BLaER1 treated with 17β-estradiol and CSF1 and Interleukin-3, amounts not matched to agents 10 nM and 100 nM (cell line): ENCODE results near the gene KIAA0040.

Source experiments
- H3K27ac ChIP-seq, 11 experiments: shearing (Covaris generic); formaldehyde crosslinking; 2 replicates each; pipeline ENCODE4 v1.8.1; 2022
- H3K27me3 ChIP-seq, 11 experiments: shearing (Covaris generic); formaldehyde crosslinking; 2 replicates each; pipeline ENCODE4 v1.8.1; 2022
- H3K36me3 ChIP-seq, 11 experiments: shearing (Covaris generic); formaldehyde crosslinking; 2 replicates each; pipeline ENCODE4 v1.8.1; 2022
- H3K4me1 ChIP-seq, 10 experiments: shearing (Covaris generic); formaldehyde crosslinking; 2 replicates each; pipeline ENCODE4 v1.8.1; 2022
- H3K4me2 ChIP-seq, 11 experiments: shearing (Covaris generic); formaldehyde crosslinking; 2 replicates each; pipeline ENCODE4 v1.8.1; 2022
- H3K4me3 ChIP-seq, 10 experiments: shearing (Covaris generic); formaldehyde crosslinking; 2 replicates each; pipeline ENCODE4 v1.8.1; 2022
- H3K9ac ChIP-seq, 11 experiments: shearing (Covaris generic); formaldehyde crosslinking; 2 replicates each; pipeline ENCODE4 v1.8.1; 2022
- H3K9me3 ChIP-seq, 11 experiments: shearing (Covaris generic); formaldehyde crosslinking; replicated peaks in 1 of 11; 2 replicates each; pipeline ENCODE4 v1.8.1; 2022
- H4K20me1 ChIP-seq, 11 experiments: shearing (Covaris generic); formaldehyde crosslinking; 2 replicates each; pipeline ENCODE4 v1.8.1; 2022
- Cebpa-rat ChIP-seq, 11 experiments: shearing (Covaris generic); IDR thresholded peaks; 2 replicates each; pipeline ENCODE4 v1.8.1; 2022

The KIAA0040 gene

DNA sequence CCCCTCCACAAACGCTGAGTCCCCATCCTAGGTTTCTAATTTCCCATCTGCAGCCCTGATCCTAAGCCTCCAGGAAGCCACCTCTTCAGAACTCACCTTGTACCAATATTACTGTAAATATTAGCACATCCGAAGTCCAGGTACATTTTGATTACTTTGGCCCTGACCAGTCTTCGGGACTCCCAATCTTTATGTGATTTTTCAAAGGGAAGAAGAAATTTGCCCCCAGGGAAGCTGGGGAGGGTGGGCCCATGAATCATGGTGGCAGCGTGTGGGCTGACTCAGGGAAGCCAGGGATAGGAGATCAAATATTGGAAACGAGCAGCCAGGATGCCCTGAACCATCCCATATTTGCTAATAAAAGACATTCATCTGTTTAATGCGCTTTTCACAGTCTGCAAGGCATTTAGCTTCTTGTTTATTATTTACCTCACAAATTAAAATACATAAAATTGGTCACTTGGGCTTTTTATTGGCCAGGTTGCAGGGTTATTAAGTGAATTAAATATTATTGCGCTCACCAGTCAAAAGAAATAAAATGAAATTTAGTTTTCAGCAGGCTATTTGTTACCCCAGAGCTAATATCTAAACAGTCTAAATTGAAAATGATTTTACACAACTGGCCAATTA is 46.6 kb downstream of the KIAA0040 start:
- Histone ChIP-seq H3K4me1 (peaks cover 0 to 6% (median 0%) of the 10 kb centered on the region in 10 experiments; a peak in 3 of 20 replicates), H3K9ac (no peak overlapping the region), H3K27me3 (no peaks in the 10 kb centered on the region), H3K27ac (no peak overlapping the region), H3K36me3 (no peaks in the 10 kb centered on the region), H4K20me1 (no peaks in the 10 kb centered on the region), H3K4me2 (no peak overlapping the region), H3K4me3 (no peak overlapping the region), H3K9me3 (no peaks in the 10 kb centered on the region)
- TF ChIP-seq Cebpa-rat (IDR thresholded peaks at IDR 0.05), result no peak

- Histone ChIP-seq H3K4me2 (no peak overlapping the region), H3K27me3 (no peaks in the 10 kb centered on the region), H3K9ac (no peak overlapping the region), H3K4me3 (no peak overlapping the region), H3K36me3 (no peaks in the 10 kb centered on the region), H4K20me1 (no peaks in the 10 kb centered on the region), H3K4me1 (peaks cover 0 to 6% (median 0%) of the 10 kb centered on the region in 10 experiments; a peak in 2 of 20 replicates), H3K27ac (no peak overlapping the region), H3K9me3 (no peaks in the 10 kb centered on the region)
- TF ChIP-seq Cebpa-rat (IDR thresholded peaks at IDR 0.05), result no peak
These were observed 54.0 kb downstream of the KIAA0040 start for GRCh38 chr1:175138579-175138978.

DNA sequence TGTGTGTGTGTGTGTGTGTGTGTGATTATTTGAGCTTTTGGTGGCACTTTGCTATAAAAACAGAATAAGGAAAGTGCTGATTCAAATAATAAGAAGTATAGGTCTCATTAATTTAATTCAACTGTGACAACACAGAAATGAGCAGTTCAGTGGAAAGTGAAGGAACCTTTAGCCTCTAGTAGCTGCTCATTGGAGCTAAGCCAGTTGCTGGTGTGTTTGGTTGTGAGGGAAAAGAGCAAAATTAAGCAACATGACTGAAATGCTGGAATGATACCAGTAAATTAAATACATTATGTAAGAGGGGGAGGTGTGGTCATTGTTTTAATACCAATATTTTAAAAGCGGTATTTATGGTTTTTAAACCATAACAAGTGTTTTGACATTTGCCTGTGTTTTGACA is 55.2 kb downstream of the KIAA0040 start:
- H3K4me2 ChIP-seq, result no peak overlapping the region
- H3K9me3 ChIP-seq, result no peaks in the 10 kb centered on the region
- TF ChIP-seq Cebpa-rat (IDR thresholded peaks at IDR 0.05), result no peak
- H3K9ac ChIP-seq, result no peak overlapping the region
- no peaks in the 10 kb centered on the region for H3K36me3 ChIP-seq
- H3K4me1 ChIP-seq, result peaks cover 0 to 8% (median 1%) of the 10 kb centered on the region in 10 experiments; a peak in 4 of 20 replicates
- no peak overlapping the region for H3K4me3 ChIP-seq
- H3K27ac ChIP-seq, result no peak overlapping the region
- H4K20me1 ChIP-seq, result no peaks in the 10 kb centered on the region
- H3K27me3 ChIP-seq, result no peaks in the 10 kb centered on the region

DNA sequence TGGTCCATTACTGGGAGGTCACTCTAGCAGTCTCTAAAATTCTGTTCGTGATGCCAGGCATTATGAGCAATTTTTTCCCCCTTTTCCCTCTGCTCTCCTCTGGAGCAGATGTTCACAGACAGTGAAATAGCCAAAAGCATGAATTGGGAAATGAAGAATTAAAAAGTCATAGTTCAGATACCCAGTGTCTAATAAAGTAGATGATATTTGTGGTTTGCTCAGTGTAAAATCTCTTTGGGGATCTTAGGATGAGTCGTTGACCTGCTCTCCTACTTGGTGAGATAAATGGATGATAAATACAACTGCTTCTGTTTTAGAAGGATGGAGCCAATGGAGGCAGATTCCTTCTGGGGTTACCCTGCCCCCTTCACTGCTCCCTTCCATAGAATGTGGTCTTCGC is 56.3 kb downstream of the KIAA0040 start:
- TF ChIP-seq Cebpa-rat (IDR thresholded peaks at IDR 0.05), result no peak
- H3K4me3 ChIP-seq, result no peak overlapping the region
- H3K27me3 ChIP-seq, result no peaks in the 10 kb centered on the region
- no peaks in the 10 kb centered on the region for H3K36me3 ChIP-seq
- no peak overlapping the region for H3K27ac ChIP-seq
- peaks cover 0 to 9% (median 2%) of the 10 kb centered on the region in 10 experiments; a peak in 3 of 20 replicates for H3K4me1 ChIP-seq
- H3K9me3 ChIP-seq, result no peaks in the 10 kb centered on the region
- no peak overlapping the region for H3K9ac ChIP-seq
- H4K20me1 ChIP-seq, result no peaks in the 10 kb centered on the region
- H3K4me2 ChIP-seq, result no peak overlapping the region

GRCh38 chr1:175134500-175134899 is 58.1 kb downstream of the KIAA0040 start:
- Histone ChIP-seq H3K36me3 (no peaks in the 10 kb centered on the region), H3K27me3 (no peaks in the 10 kb centered on the region), H4K20me1 (no peaks in the 10 kb centered on the region), H3K4me1 (peaks cover 0 to 15% (median 10%) of the 10 kb centered on the region in 10 experiments; a peak in 11 of 20 replicates), H3K27ac (no peak overlapping the region), H3K4me3 (no peak overlapping the region), H3K9ac (no peak overlapping the region), H3K4me2 (no peak overlapping the region), H3K9me3 (no peaks in the 10 kb centered on the region)
- no peak for TF ChIP-seq Cebpa-rat (IDR thresholded peaks at IDR 0.05)

- H3K4me3 ChIP-seq, result no peak overlapping the region
These were observed 58.7 kb downstream of the KIAA0040 start for GRCh38 chr1:175133673-175134435.

DNA sequence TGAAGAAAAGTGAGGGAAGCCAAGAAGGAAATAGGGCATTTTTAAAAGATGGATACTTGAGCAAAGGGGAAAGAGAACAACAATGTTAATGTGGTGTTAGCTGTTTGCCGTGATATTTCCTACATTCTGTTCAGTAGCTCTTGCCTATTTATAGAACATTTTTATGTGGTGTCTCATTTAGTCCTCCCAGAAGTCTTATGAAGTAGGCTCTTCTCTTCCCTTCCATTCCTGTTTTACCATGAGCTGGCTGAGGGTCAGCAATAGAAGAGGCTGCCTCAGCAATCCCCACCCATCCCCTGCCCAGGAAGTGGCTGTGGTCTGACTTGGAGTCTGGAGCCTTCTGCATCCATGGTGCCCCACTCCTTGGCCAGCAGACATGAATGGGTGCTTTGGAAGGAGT is 60.1 kb downstream of the KIAA0040 start:
- TF ChIP-seq Cebpa-rat (IDR thresholded peaks at IDR 0.05), result no peak
- H3K27ac ChIP-seq, result no peak overlapping the region
- no peaks in the 10 kb centered on the region for H3K27me3 ChIP-seq
- H3K4me2 ChIP-seq, result peak overlapping the region in 3 of 11 experiments; percentile 4 to 16 (median 10); a peak in 3 of 22 replicates
- H3K4me3 ChIP-seq, result no peak overlapping the region
- no peaks in the 10 kb centered on the region for H4K20me1 ChIP-seq
- H3K36me3 ChIP-seq, result no peaks in the 10 kb centered on the region
- H3K9me3 ChIP-seq, result no peaks in the 10 kb centered on the region
- H3K4me1 ChIP-seq, result peaks cover 13 to 32% (median 22%) of the 10 kb centered on the region in 10 experiments; a peak in 18 of 20 replicates
- H3K9ac ChIP-seq, result no peak overlapping the region

More at GRCh38 chr1:175133673-175134435, 58.7 kb downstream of the KIAA0040 start:
- H3K9ac ChIP-seq, result no peak overlapping the region
- H4K20me1 ChIP-seq, result no peaks in the 10 kb centered on the region
- H3K27me3 ChIP-seq, result no peaks in the 10 kb centered on the region
- no peak for TF ChIP-seq Cebpa-rat (IDR thresholded peaks at IDR 0.05)
- H3K27ac ChIP-seq, result no peak overlapping the region
- peaks cover 0 to 18% (median 12%) of the 10 kb centered on the region in 10 experiments; a peak in 15 of 20 replicates for H3K4me1 ChIP-seq
- H3K36me3 ChIP-seq, result no peaks in the 10 kb centered on the region
- H3K4me2 ChIP-seq, result no peak overlapping the region
- no peaks in the 10 kb centered on the region for H3K9me3 ChIP-seq

- Histone ChIP-seq H3K9ac (no peak overlapping the region), H4K20me1 (no peaks in the 10 kb centered on the region), H3K36me3 (no peaks in the 10 kb centered on the region), H3K4me3 (no peak overlapping the region), H3K9me3 (no peaks in the 10 kb centered on the region), H3K4me1 (peaks cover 15 to 46% (median 30%) of the 10 kb centered on the region in 10 experiments; a peak in 18 of 20 replicates), H3K27ac (no peak overlapping the region), H3K27me3 (no peaks in the 10 kb centered on the region), H3K4me2 (no peak overlapping the region)
- no peak for TF ChIP-seq Cebpa-rat (IDR thresholded peaks at IDR 0.05)
These were observed 61.5 kb downstream of the KIAA0040 start for GRCh38 chr1:175131095-175131494.

GRCh38 chr1:175130649-175131045 is 61.9 kb downstream of the KIAA0040 start:
- TF ChIP-seq Cebpa-rat (IDR thresholded peaks at IDR 0.05), result no peak
- H3K9ac ChIP-seq, result no peak overlapping the region
- H3K27ac ChIP-seq, result no peak overlapping the region
- no peaks in the 10 kb centered on the region for H3K36me3 ChIP-seq
- no peaks in the 10 kb centered on the region for H3K27me3 ChIP-seq
- no peak overlapping the region for H3K4me3 ChIP-seq
- H3K4me1 ChIP-seq, result peaks cover 15 to 46% (median 30%) of the 10 kb centered on the region in 10 experiments; a peak in 18 of 20 replicates
- H4K20me1 ChIP-seq, result no peaks in the 10 kb centered on the region
- no peaks in the 10 kb centered on the region for H3K9me3 ChIP-seq
- peak overlapping the region in 3 of 11 experiments; percentile 1 to 29 (median 25); a peak in 1 of 22 replicates for H3K4me2 ChIP-seq
